WERI-Rb-1 (cell line): ENCODE measurements around the gene TEAD3.

Experiments
- DNase-seq: peaks from one replicate; pipeline ENCODE4 v3.0.0-alpha.2; 2020
- H3K27ac ChIP-seq: fragments of 250-450 bp; sonication (Bioruptor Pico); 2 replicates; pipeline ENCODE4 v1.5.1; 2020; ENCODE audit warnings: mild to moderate bottlenecking, moderate library complexity
- H3K27me3 ChIP-seq: fragments of 250-450 bp; sonication (Bioruptor Pico); 2 replicates; pipeline ENCODE4 v1.5.1; 2021; ENCODE audit warnings: mild to moderate bottlenecking, low read depth, moderate library complexity; ENCODE audit not compliant: insufficient read depth, severe bottlenecking
- H3K36me3 ChIP-seq: fragments of 250-450 bp; sonication (Bioruptor Pico); 2 replicates; pipeline ENCODE4 v1.5.1; 2020; ENCODE audit warnings: mild to moderate bottlenecking, moderate library complexity
- H3K4me3 ChIP-seq: 2 replicates; pipeline ENCODE4 v1.5.1; 2011; ENCODE audit warnings: low read depth, mild to moderate bottlenecking, control low read depth, low read length
- H3K9me3 ChIP-seq: fragments of 250-450 bp; sonication (Bioruptor Pico); 2 replicates; pipeline ENCODE4 v1.5.1; 2021; ENCODE audit warnings: mild to moderate bottlenecking, moderate library complexity; ENCODE audit not compliant: severe bottlenecking
- CTCF ChIP-seq: IDR thresholded peaks from 2 replicates; pipeline ENCODE4 v1.5.1; 2011; ENCODE audit warnings: low read depth, mild to moderate bottlenecking, control low read depth, inconsistent platforms, low read length

Gene TEAD3

GRCh38 chr6:35492258-35492973 lies 4.5 kb downstream of the TEAD3 start:
- Histone ChIP-seq H3K36me3 (peaks cover 14% of the 10 kb centered on the region), H3K9me3 (no peaks in the 10 kb centered on the region), H3K27ac (peak overlapping the region; percentile 98), H3K4me3 (no peak overlapping the region), H3K27me3 (no peaks in the 10 kb centered on the region)
- no peak for DNase-seq
- no peak for TF ChIP-seq CTCF

- H3K4me3 ChIP-seq, result no peak overlapping the region
- DNase-seq, result no peak
- peaks cover 14% of the 10 kb centered on the region for H3K36me3 ChIP-seq
- no peaks in the 10 kb centered on the region for H3K9me3 ChIP-seq
- TF ChIP-seq CTCF, result no peak
- peak overlapping the region; percentile 98 for H3K27ac ChIP-seq
- no peaks in the 10 kb centered on the region for H3K27me3 ChIP-seq
These were observed 5.2 kb downstream of the TEAD3 start for GRCh38 chr6:35491558-35492257.

GRCh38 chr6:35490821-35491557 lies 5.9 kb downstream of the TEAD3 start:
- H3K27me3 ChIP-seq, result no peaks in the 10 kb centered on the region
- no peak for TF ChIP-seq CTCF
- peak overlapping the region; percentile 45 for H3K4me3 ChIP-seq
- H3K27ac ChIP-seq, result peak overlapping the region; percentile 98
- no peaks in the 10 kb centered on the region for H3K9me3 ChIP-seq
- H3K36me3 ChIP-seq, result peaks cover 18% of the 10 kb centered on the region
- peak; percentile 66 for DNase-seq

- peak overlapping the region; percentile 98 for H3K27ac ChIP-seq
- peak; percentile 100 for DNase-seq
- no peaks in the 10 kb centered on the region for H3K9me3 ChIP-seq
- no peaks in the 10 kb centered on the region for H3K27me3 ChIP-seq
- peaks cover 24% of the 10 kb centered on the region for H3K36me3 ChIP-seq
- TF ChIP-seq CTCF, result peak; percentile 11; the same call in 1 of the 2 replicates
- H3K4me3 ChIP-seq, result peak overlapping the region; percentile 45
These were observed 6.7 kb downstream of the TEAD3 start for GRCh38 chr6:35489995-35490791.

- Histone ChIP-seq H3K27ac (peak overlapping the region; percentile 98), H3K4me3 (no peak overlapping the region), H3K27me3 (no peaks in the 10 kb centered on the region), H3K36me3 (peaks cover 32% of the 10 kb centered on the region), H3K9me3 (no peaks in the 10 kb centered on the region)
- TF ChIP-seq CTCF, result no peak
- no peak for DNase-seq
These were observed 7.8 kb downstream of the TEAD3 start for GRCh38 chr6:35489066-35489465.
